HG03442 (cell line): ENCODE data around the gene UBA1.

Experiments
- ATAC-seq: cut with Tn5 transposase; IDR thresholded peaks from one replicate; pipeline ENCODE4 v1.9.1; 2021; ENCODE audit warnings: mild to moderate bottlenecking, moderate library complexity; ENCODE audit not compliant: unreplicated experiment

Gene UBA1

GRCh38 chrX:47210661-47211425, 17.2 kb downstream of the UBA1 start:
- ATAC-seq, result no peak

DNA sequence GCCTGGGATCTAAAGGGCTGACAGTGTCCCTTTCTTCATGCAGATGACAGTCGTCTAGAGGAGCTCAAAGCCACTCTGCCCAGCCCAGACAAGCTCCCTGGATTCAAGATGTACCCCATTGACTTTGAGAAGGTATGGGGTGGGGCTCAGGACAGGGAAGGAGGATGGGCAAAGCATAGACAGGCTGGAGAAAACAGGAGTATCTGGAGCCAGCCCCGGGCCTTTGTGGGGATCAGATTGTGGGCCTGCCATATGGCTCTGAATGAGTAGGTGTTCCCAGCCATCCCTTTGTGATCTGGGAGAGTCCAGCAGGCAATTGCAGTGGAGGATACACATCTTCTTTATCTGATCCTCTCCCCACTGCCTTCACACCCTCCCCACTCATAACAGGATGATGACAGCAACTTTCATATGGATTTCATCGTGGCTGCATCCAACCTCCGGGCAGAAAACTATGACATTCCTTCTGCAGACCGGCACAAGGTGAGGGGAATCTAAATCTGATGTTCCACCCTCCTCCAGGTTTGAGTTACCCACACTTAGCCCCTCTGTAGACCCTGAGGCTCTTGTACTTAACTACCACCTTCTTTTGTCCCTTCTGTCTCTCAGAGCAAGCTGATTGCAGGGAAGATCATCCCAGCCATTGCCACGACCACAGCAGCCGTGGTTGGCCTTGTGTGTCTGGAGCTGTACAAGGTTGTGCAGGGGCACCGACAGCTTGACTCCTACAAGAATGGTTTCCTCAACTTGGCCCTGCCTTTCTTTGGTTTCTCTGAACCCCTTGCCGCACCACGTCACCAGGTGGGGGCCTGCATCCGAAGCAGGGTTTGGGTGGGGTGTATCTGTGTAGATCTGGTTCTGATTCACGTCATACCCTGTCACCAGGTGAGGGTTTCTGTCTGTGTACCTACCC, 19.0 kb downstream of the UBA1 start:
- no peak for ATAC-seq

GRCh38 chrX:47214435-47215077, 20.9 kb downstream of the UBA1 start:
- ATAC-seq, result no peak

GRCh38 chrX:47215291-47215900, 21.8 kb downstream of the UBA1 start:
- no peak for ATAC-seq

DNA sequence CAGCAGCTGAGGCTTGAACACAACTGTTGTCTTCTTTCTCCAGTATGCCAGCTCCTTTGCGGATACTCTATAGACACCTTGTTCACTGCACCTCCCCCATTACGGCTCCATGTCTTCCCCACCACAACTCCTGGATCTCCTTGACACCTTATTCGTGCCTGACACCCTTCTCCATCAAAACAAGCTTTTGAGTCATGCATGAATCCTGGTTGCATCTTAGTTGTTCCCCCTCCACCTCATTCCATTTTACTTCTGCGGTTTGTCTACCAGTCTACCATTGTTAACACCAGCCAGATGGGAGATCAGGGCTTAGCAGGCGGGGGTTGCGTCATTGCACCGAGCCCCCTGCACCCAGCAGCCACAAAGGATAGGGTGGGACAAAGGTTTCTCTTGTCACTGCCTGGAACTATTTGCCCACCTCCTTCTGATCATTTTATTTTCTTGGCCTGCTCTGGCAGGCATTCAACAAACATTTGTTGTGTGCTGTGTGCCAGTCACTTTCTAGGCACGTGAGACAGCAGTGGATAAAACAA, 22.8 kb downstream of the UBA1 start:
- no peak for ATAC-seq

DNA sequence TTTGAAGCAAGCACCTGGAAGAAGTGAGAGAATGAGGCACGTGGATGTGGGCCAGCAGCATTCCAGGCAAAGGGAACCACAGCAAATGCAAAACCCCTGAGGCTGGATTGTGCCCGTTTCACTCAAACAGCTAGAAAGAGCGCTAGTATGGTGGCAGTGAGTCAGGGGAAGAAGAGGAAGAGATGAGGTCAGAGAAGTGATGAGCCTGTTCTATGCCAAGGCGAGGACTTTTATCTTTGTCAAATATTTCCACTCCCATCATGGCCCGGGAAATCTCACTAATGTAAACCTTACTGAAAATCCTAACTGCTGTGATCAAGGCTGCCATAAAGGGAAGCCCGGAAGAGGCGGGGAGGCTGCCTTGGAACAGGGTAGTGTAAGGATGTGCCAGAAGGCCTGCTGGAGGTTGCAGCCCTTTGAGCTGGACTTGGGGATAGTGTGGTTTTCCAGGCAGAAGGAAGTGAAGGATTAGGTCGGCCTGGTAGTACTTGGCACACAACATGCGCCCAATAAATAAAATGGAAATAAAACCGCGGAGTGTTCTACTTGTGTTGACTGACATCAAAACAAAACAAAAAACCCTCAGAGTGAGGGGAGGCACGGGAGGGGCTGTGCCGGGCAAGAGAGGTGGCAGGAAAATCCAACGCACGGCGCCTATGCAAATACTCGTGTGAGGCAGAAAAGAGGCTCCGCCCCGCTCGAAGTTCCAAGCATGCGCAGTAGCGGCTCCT, 23.7 kb downstream of the UBA1 start:
- ATAC-seq, result no peak

- ATAC-seq, result peak; percentile 90
These were observed 24.2 kb downstream of the UBA1 start for GRCh38 chrX:47217852-47218279.

DNA sequence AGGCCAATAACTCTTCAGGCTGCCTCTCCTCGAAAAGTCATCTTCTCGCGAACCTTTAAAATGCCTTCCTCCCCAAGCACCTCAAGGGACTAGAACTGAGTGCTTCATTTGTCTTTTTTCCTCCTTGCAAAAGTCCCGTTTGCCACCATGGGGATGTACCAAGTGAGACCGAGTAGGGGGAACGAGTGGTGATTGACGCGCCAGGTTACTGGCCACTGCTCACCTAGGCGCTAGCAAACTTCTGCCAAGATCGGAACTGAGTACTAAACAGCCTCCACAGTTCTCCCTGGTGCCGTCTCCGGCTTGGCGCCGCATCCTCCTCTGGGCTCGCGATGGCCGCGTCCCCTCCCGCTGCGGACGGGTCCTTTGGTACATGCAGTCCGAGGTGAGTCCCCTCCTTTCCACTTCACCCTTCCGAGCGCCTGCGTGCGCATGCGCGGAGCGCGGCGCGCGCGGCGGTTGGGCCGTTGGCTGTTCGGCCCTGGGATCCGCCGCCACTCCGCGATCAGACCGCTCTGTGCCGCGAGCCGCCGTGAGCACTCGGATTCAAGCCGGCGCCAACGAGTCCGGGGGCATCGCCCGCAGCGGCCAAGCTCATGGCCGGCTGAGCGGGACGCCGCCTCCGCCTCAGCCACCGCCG, 24.8 kb downstream of the UBA1 start, which contains the start of gene CDK16:
TSS of gene CDK16 (plus strand) at position 402 of the 640 bp plus-strand sequence. CDS start 4,877 bp downstream, outside the sequence.
- peak; percentile 30 for ATAC-seq

DNA sequence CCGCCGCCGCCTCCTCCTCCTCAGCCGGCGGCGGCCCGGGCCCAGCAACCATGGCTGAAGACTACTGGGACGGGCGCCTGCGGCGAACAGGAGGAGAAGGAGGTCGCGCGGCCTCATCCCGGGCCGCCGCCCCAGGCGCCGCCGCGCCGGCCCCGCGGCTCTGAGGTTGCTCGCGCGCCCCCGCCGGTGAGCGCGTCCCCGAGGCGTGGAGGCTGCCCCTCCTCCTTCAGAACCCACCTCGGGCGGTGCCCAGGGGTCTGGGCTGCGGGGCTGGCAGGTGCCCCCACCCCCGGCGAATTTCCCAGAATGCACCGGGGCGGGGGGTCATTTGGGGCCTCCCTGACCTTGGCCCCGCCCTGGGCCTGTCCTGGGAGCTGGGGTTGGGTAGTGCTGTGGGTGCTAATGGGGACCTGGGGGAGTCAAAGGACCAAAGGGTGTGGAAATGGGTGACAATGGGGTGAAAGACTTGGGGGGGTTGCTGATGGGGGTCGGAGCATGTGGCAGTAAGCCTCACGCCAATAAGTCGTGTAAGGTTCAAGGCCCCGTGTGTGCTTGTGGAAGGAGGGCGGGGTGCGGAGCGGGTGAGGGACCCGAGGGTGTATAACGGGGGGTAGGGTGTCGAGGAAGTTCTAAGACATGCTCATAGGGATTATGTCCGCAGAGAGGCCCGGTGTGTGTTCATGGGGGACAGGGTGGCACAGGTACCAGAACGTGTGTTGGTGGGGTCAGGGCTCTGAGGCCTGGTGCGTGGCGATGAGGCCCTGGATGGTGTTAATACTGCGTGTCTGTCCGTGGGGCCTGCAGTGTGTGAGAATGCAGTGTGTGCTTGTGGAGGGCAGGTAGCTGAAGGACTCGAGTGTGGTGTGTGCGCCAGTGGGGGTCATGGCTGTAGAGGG, 25.5 kb downstream of the UBA1 start:
- ATAC-seq, result no peak

GRCh38 chrX:47221756-47222155, 28.1 kb downstream of the UBA1 start:
- ATAC-seq, result no peak

- ATAC-seq, result no peak
These were observed 29.2 kb downstream of the UBA1 start for GRCh38 chrX:47222751-47223350.

GRCh38 chrX:47223476-47224250, 30.0 kb downstream of the UBA1 start:
- ATAC-seq, result no peak

DNA sequence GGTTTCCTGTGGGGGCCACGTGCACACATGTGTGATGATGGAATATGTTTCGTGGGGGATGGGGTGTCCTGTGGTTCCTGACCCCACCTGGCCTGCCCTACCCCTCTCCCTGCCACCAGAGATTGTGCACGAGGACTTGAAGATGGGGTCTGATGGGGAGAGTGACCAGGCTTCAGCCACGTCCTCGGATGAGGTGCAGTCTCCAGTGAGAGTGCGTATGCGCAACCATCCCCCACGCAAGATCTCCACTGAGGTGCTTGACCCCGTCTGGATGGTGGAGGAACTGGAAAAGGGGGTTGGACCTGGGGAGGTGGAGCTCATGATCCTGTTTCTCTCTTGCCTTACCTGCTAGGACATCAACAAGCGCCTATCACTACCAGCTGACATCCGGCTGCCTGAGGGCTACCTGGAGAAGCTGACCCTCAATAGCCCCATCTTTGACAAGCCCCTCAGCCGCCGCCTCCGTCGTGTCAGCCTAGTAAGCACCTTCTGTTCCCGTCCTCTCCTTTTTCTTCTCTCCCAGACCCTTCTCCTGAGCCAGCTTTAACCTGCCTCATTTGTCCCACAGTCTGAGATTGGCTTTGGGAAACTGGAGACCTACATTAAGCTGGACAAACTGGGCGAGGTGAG, 30.8 kb downstream of the UBA1 start:
- no peak for ATAC-seq

GRCh38 chrX:47224896-47225290, 31.3 kb downstream of the UBA1 start:
- ATAC-seq, result no peak

- ATAC-seq, result no peak
These were observed 32.4 kb downstream of the UBA1 start for GRCh38 chrX:47226071-47226470.

DNA sequence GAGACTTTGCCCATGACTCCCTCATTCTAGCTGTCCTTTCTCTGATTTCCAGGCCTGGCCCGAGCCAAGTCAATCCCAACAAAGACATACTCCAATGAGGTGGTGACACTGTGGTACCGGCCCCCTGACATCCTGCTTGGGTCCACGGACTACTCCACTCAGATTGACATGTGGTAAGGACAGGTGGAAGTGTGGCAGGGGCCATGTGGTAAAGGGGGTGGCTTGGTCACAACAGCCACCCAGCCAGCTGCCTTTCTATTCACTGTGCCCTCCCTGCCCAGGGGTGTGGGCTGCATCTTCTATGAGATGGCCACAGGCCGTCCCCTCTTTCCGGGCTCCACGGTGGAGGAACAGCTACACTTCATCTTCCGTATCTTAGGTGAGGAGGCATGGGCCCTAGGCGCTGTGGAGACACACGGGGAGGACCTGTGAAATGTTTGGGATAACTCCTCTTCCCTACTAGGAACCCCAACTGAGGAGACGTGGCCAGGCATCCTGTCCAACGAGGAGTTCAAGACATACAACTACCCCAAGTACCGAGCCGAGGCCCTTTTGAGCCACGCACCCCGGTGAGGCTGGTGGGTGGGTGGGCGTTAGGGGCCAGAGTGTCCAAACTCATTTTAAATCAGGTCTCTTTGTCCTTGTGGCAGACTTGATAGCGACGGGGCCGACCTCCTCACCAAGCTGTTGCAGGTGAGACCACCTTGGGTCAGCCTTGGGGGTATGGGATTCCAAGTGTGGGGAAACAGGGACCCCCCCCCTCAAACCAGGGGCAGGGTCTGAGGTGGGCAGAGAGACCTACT, 33.1 kb downstream of the UBA1 start:
- no peak for ATAC-seq
